Endothelial cell of umbilical vein (primary cell): Measurements from ENCODE around the gene CCDC85A. TPM values are rescaled to one million over a fixed set of nuclear protein-coding genes. Genes with fewer than 3 reads are reported as not detected.
A peak's percentile ranks its signal among the peaks of the same experiment; 100 is the strongest.

Experiments used
- BruUV-seq: library from RNA; stranded (reverse); fragments of 400-500 nt; replicated peaks from 2 replicates; lab custom pipeline; 2021; lab: Mats Ljungman, UMichigan
- CTCF ChIA-PET: fragments of 300-600, 350-600 bp; sonication (Branson Sonifier 250); formaldehyde crosslinking; loops from one replicate; lab custom pipeline; 2021; ENCODE audit warnings: antibody characterized with exemption, inconsistent platforms; lab: Charles Lee
- POLR2A ChIA-PET: fragments of 300-600, 350-600 bp; sonication (Branson Sonifier 250); formaldehyde crosslinking; loops from one replicate; lab custom pipeline; 2021; ENCODE audit warnings: antibody characterized with exemption, inconsistent platforms; lab: Charles Lee
- DNase-seq: peaks from one replicate; pipeline ENCODE4 v3.0.0-alpha.2; 2011; ENCODE audit warnings: low read depth, low spot score
- FAIRE-seq: peaks from 2 replicates; lab custom pipeline; 2011; peaks lifted over from hg19 to GRCh38; lab: Jason Lieb, UNC
- H2AFZ ChIP-seq: 2 replicates; pipeline ENCODE4 v1.6.0; 2012; ENCODE audit warnings: low read depth, low read length, control low read depth, inconsistent platforms
- H3K27ac ChIP-seq: 2 replicates; pipeline ENCODE4 v1.5.1; 2011; ENCODE audit warnings: low read depth, mild to moderate bottlenecking, control low read depth, low read length, moderate library complexity; ENCODE audit not compliant: insufficient read depth
- H3K27me3 ChIP-seq, 2 experiments: 2 replicates each; pipeline versions ENCODE4 v1.6.0 to v1.6.1; 2011; ENCODE audit warnings: low read length in 2 of 2, mixed read lengths in 1 of 2; ENCODE audit not compliant: control insufficient read depth in 2 of 2, insufficient read depth in 2 of 2
- H3K36me3 ChIP-seq, 2 experiments: 2 replicates in 1 of 2; 3 replicates in 1 of 2; pipeline ENCODE4 v1.5.1; 2011; ENCODE audit warnings: low read length in 2 of 2, mild to moderate bottlenecking in 1 of 2, moderate library complexity in 1 of 2; ENCODE audit not compliant: control insufficient read depth in 2 of 2, insufficient read depth in 2 of 2; ENCODE audit errors: extremely low read depth in 1 of 2
- H3K4me1 ChIP-seq: 3 replicates; pipeline ENCODE4 v1.5.1; 2011; ENCODE audit warnings: mild to moderate bottlenecking, low read length; ENCODE audit not compliant: control insufficient read depth, insufficient read depth; ENCODE audit errors: extremely low read depth
- H3K4me2 ChIP-seq: 2 replicates; pipeline ENCODE4 v1.6.1; 2011; ENCODE audit warnings: low read length, control low read depth, mixed read lengths; ENCODE audit not compliant: insufficient read depth
- H3K4me3 ChIP-seq, 3 experiments: fragments of 200-600 bp in 1 of 3; sonication (generic), shearing (Covaris generic) in 1 of 3; replicated peaks in 1 of 3; 2 replicates each; pipeline ENCODE4 v1.5.1; 2011 to 2016; ENCODE audit warnings: control low read depth in 3 of 3, low read length in 3 of 3, mild to moderate bottlenecking in 2 of 3, inconsistent platforms in 1 of 3, low read depth in 1 of 3, moderate library complexity in 1 of 3; ENCODE audit not compliant: insufficient read depth in 1 of 3
- H3K79me2 ChIP-seq: 2 replicates; pipeline ENCODE4 v1.6.0; 2012; ENCODE audit warnings: low read length, inconsistent platforms; ENCODE audit not compliant: control insufficient read depth, insufficient read depth
- H3K9ac ChIP-seq: replicated peaks from 2 replicates; pipeline ENCODE3; 2011; ENCODE audit warnings: low read length, control low read depth; ENCODE audit not compliant: insufficient read depth; ENCODE audit errors: extremely low read depth
- H3K9me1 ChIP-seq: replicated peaks from 3 replicates; pipeline ENCODE4 v1.6.0; 2011; ENCODE audit warnings: mild to moderate bottlenecking, low read length; ENCODE audit not compliant: control insufficient read depth, insufficient read depth; ENCODE audit errors: extremely low read depth
- H3K9me3 ChIP-seq: replicated peaks from 2 replicates; pipeline ENCODE4 v1.5.1; 2012; ENCODE audit warnings: low read length, inconsistent platforms; ENCODE audit not compliant: control insufficient read depth, insufficient read depth
- H4K20me1 ChIP-seq: replicated peaks from 2 replicates; pipeline ENCODE3; 2011; ENCODE audit warnings: mild to moderate bottlenecking, low read length; ENCODE audit not compliant: control insufficient read depth, insufficient read depth; ENCODE audit errors: extremely low read depth
- CTCF ChIP-seq, 2 donors: IDR thresholded peaks; 1 replicate in 1 of 2; 2 replicates in 1 of 2; pipeline ENCODE4 v1.5.1; 2011; ENCODE audit warnings: low read length in 2 of 2, mild to moderate bottlenecking in 2 of 2, moderate library complexity in 2 of 2, control low read depth in 1 of 2, inconsistent platforms in 1 of 2, low read depth in 1 of 2; ENCODE audit not compliant: insufficient read depth in 1 of 2; ENCODE audit errors: extremely low read depth in 1 of 2
- EZH2 ChIP-seq: IDR thresholded peaks from 2 replicates; pipeline ENCODE4 v1.6.1; 2012; ENCODE audit warnings: borderline replicate concordance, low read depth, mild to moderate bottlenecking, moderate library complexity, low read length, inconsistent platforms; ENCODE audit not compliant: severe bottlenecking
- FOS ChIP-seq: IDR thresholded peaks from 2 replicates; pipeline ENCODE4 v1.6.1; 2011; ENCODE audit warnings: mild to moderate bottlenecking, low read length, moderate library complexity, borderline replicate concordance; ENCODE audit not compliant: insufficient read depth
- GATA2 ChIP-seq: IDR thresholded peaks from 2 replicates; pipeline ENCODE4 v1.7.0; 2011; ENCODE audit warnings: low read depth, mild to moderate bottlenecking, moderate library complexity, mixed read lengths, low read length; ENCODE audit not compliant: insufficient read length, insufficient read depth
- JUN ChIP-seq: IDR thresholded peaks from 2 replicates; pipeline ENCODE4 v1.6.1; 2011; ENCODE audit warnings: borderline replicate concordance, low read depth; ENCODE audit not compliant: insufficient read length, insufficient read depth
- MAX ChIP-seq: IDR thresholded peaks from 2 replicates; pipeline ENCODE4 v1.6.1; 2011; ENCODE audit not compliant: insufficient read depth, insufficient read length
- MYC ChIP-seq: IDR thresholded peaks from one replicate; pipeline ENCODE4 v1.6.1; 2011; ENCODE audit warnings: mild to moderate bottlenecking, low read depth, low read length
- POLR2A ChIP-seq: IDR thresholded peaks from 2 replicates; pipeline ENCODE4 v1.6.1; 2012; ENCODE audit warnings: low read depth, mild to moderate bottlenecking, control low read depth, low read length
- POLR2AphosphoS5 ChIP-seq: IDR thresholded peaks from 2 replicates; pipeline ENCODE4 v1.6.1; 2012; ENCODE audit warnings: low read depth, mild to moderate bottlenecking, control low read depth, low read length, moderate library complexity; ENCODE audit not compliant: insufficient read depth
- dilution Hi-C: fragments of 300-500 bp; cut with MboI; formaldehyde crosslinking; loops from one replicate; pipeline ENCODE4 v1.15.0; 2019; ENCODE audit warnings: low sequenced_read_pairs; ENCODE audit not compliant: extremely low pct_ligation_motif_present
- intact Hi-C: fragments of 100-400 bp; cut with micrococcal nuclease; formaldehyde crosslinking; loops from one replicate; pipeline ENCODE4 v1.10.0; 2022
- polyA plus RNA-seq, 4 experiments: library from polyadenylated mRNA; depleted of rRNA in 3 of 4; stranded (reverse) in 3 of 4; unstranded in 1 of 4; fragments of >200 nt; gene quantifications; 2 replicates each; pipeline versions ENCODE4 v1.2.1 to v1.2.3, GENCODE V29; 2011 to 2012; ENCODE audit warnings: missing spikeins in 1 of 4
- total RNA-seq: library from RNA; stranded (reverse); gene quantifications from 2 replicates; pipeline ENCODE4 v1.2.3, GENCODE V29; 2021

CCDC85A gene
- total and polyA plus RNA-seq, 2 donors (not counting 3 experiments of a cell fraction or from before 2014, with no cell fraction given): 5.1 to 10.4 TPM

- Histone ChIP-seq H3K9me1 (no peaks in the 10 kb centered on the region), H2AFZ (no peak overlapping the region), H3K27me3 (no peaks in the 10 kb centered on the region), H3K9me3 (no peaks in the 10 kb centered on the region), H3K36me3 (no peaks in the 10 kb centered on the region), H3K9ac (no peak overlapping the region), H3K27ac (no peak overlapping the region), H3K4me3 (no peak overlapping the region), H3K4me2 (no peak overlapping the region), H4K20me1 (no peaks in the 10 kb centered on the region), H3K79me2 (no peaks in the 10 kb centered on the region), H3K4me1 (no peaks in the 10 kb centered on the region)
- ChIA-PET CTCF (no interaction called here), POLR2A (no interaction called here)
- dilution Hi-C loops (no loop called here), intact Hi-C loops (no loop called here)
- DNase-seq (peak; percentile 10), FAIRE-seq (peak; percentile 18)
- TF ChIP-seq POLR2A: no peak
- no peak for TF ChIP-seq JUN
- no peak for TF ChIP-seq FOS
- no peak for TF ChIP-seq GATA2
- no peak for TF ChIP-seq CTCF (IDR thresholded peaks at IDR 0.05; ENCODE audit: extremely low read depth in 1 of 2, insufficient read depth in 1 of 2, low read depth in 1 of 2, low read length in 2 of 2)
- TF ChIP-seq MAX: no peak
- no peak for TF ChIP-seq EZH2
- no peak for TF ChIP-seq MYC
- TF ChIP-seq POLR2AphosphoS5: no peak
- BruUV-seq: no TSS peak
Measured at GRCh38 chr2:56357655-56358295, 174.0 kb downstream of the CCDC85A start.
